C4-2B (cell line): ENCODE data around the gene PTOV1.

Source experiments
- CTCF ChIP-seq: fragments of 450-650 bp; conservative IDR thresholded peaks from 2 replicates; pipeline ENCODE4 v1.5.1; 2017; ENCODE audit warnings: mild to moderate bottlenecking
- ZFX ChIP-seq: fragments of 450-650 bp; IDR thresholded peaks from 2 replicates; pipeline ENCODE4 v1.6.1; 2017

GRCh38 chr19:49853852-49854377 lies 3.0 kb downstream of the PTOV1 start:
- TF ChIP-seq CTCF (no peak), ZFX (no peak)
